BJ (cell line): Measurements from ENCODE around the gene PTPRE. TPM values are rescaled to one million over a fixed set of nuclear protein-coding genes. Genes with fewer than 3 reads are reported as not detected.

Experiments used
- CTCF ChIA-PET: fragments of 350-600 bp; formaldehyde crosslinking; extraction: SDS; loops from one replicate; lab custom pipeline; 2021; ENCODE audit warnings: antibody characterized with exemption, inconsistent platforms; lab: Yijun Ruan, JAX
- POLR2A ChIA-PET: fragments of 300-600 bp; sonication (Branson Sonifier 250); formaldehyde crosslinking; extraction: SDS; loops from one replicate; lab custom pipeline; 2021; ENCODE audit warnings: antibody characterized with exemption; lab: Charles Lee
- DNase-seq: peaks from one replicate; pipeline ENCODE4 v3.0.0-alpha.2; 2011; ENCODE audit warnings: low read depth
- H3K27me3 ChIP-seq: 2 replicates; pipeline ENCODE4 v1.6.0; 2011; ENCODE audit warnings: low read length; ENCODE audit not compliant: control insufficient read depth, insufficient read depth
- H3K36me3 ChIP-seq: 2 replicates; pipeline ENCODE4 v1.5.1; 2011; ENCODE audit warnings: low read length; ENCODE audit not compliant: control insufficient read depth, insufficient read depth
- H3K4me3 ChIP-seq: 2 replicates; pipeline ENCODE4 v1.5.1; 2011; ENCODE audit warnings: low read depth, mild to moderate bottlenecking, control low read depth, low read length
- polyA plus RNA-seq: library from polyadenylated mRNA; depleted of rRNA; stranded (reverse); fragments of >200 nt; gene quantifications from 2 replicates; pipeline ENCODE4 v1.2.3, GENCODE V29; 2011
- TF ChIP-seq, protein P1 (sequence below): IDR thresholded peaks from 2 replicates; pipeline ENCODE4 v1.5.1; 2011; ENCODE audit warnings: low read depth, mild to moderate bottlenecking, control low read depth, inconsistent platforms, low read length, moderate library complexity; ENCODE audit not compliant: insufficient read depth

PTPRE gene
- polyA plus RNA-seq, 1 experiment: 0.09 TPM

DNA sequence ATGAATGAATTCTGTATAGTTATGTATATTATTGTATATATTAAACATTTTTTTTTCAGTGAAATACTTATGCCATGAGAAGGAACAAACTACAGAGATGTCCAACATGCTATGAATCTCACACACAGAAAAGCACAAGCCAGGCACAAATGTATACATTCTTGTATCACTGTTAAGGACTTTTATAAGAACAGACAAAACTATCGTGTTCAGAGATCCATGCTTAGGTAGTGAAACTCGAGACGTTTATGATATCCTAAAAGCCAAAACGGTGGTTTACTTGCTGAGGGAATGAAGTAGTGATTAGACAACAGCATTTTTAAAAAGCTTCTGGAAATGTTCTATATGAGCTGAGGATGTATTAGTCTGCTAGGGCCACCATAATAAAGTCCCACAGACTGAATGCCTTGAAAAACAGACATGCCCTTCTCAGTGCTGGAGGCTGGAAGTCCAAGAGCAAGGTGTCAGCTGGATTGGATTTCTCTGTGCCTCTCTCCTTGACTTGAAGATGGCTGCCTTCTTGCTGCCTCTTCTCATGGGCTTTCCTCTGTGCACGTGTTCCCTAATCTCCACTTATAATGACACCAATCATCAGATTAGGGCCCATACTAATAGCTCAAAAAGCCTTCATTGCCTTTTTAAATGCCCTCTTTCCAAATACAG is 215.0 kb downstream of the PTPRE start:
- POLR2A ChIA-PET: no interaction called here
- Histone ChIP-seq H3K4me3 (no peak overlapping the region), H3K36me3 (no peaks in the 10 kb centered on the region), H3K27me3 (no peaks in the 10 kb centered on the region)
- TF ChIP-seq, protein P1, sequence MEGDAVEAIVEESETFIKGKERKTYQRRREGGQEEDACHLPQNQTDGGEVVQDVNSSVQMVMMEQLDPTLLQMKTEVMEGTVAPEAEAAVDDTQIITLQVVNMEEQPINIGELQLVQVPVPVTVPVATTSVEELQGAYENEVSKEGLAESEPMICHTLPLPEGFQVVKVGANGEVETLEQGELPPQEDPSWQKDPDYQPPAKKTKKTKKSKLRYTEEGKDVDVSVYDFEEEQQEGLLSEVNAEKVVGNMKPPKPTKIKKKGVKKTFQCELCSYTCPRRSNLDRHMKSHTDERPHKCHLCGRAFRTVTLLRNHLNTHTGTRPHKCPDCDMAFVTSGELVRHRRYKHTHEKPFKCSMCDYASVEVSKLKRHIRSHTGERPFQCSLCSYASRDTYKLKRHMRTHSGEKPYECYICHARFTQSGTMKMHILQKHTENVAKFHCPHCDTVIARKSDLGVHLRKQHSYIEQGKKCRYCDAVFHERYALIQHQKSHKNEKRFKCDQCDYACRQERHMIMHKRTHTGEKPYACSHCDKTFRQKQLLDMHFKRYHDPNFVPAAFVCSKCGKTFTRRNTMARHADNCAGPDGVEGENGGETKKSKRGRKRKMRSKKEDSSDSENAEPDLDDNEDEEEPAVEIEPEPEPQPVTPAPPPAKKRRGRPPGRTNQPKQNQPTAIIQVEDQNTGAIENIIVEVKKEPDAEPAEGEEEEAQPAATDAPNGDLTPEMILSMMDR: no peak
- CTCF ChIA-PET: no interaction called here
- DNase-seq: no peak

- ChIA-PET CTCF (interaction anchor here (1.3 to 2.1 kb wide), 3 partner anchors 12 to 54 kb away, joined by 4 to 9 read pairs (median 4); no protein-coding TSS in a partner anchor), POLR2A (no interaction called here)
- Histone ChIP-seq H3K4me3 (no peak overlapping the region), H3K27me3 (no peaks in the 10 kb centered on the region), H3K36me3 (no peaks in the 10 kb centered on the region)
- TF ChIP-seq, protein P1: no peak
- DNase-seq: no peak
These were observed 216.0 kb downstream of the PTPRE start for GRCh38 chr10:128122931-128123330.

- no peak overlapping the region for H3K4me3 ChIP-seq
- CTCF ChIA-PET: interaction anchor here (0.6 to 2.1 kb wide), 5 partner anchors 13 to 55 kb away, joined by 3 to 9 read pairs (median 4); no protein-coding TSS in a partner anchor
- no peak for DNase-seq
- no peaks in the 10 kb centered on the region for H3K36me3 ChIP-seq
- POLR2A ChIA-PET: no interaction called here
- TF ChIP-seq, protein P1: no peak
- no peaks in the 10 kb centered on the region for H3K27me3 ChIP-seq
These were observed 216.9 kb downstream of the PTPRE start for GRCh38 chr10:128123846-128124245.

DNA sequence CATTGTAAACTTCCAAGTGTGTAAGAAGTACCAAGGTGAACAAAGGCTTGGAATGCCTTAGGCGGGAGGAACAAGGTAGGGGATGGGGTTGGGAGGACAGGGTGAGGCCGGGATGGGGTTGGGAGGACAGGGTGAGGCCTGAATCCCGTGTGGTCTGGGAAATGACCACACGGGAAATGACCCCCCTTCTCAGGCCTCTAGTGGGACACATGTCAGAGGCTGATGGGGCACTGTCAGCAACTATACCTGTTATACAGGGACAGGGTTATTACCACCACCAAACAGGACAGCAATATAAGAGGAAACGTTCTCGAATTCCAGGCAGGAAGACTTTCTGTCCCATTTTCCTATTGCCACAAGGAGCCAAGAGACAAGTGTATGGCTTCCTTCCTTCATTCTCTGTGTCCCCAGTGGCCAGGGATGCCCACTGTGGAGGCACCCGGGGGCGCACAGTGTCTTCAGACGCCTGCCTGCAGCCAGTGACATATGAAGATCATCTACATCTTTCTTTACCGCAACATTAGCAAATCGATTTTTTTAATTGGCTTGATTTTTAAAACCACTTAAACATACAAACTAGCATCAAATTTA is 218.0 kb downstream of the PTPRE start:
- H3K27me3 ChIP-seq: no peaks in the 10 kb centered on the region
- no peak for DNase-seq
- POLR2A ChIA-PET: no interaction called here
- no peaks in the 10 kb centered on the region for H3K36me3 ChIP-seq
- H3K4me3 ChIP-seq: peak overlapping the region; percentile 83
- TF ChIP-seq, protein P1: no peak
- CTCF ChIA-PET: interaction anchor here (2.1 kb wide), 1 partner anchor 56 kb away, joined by 9 read pairs; no protein-coding TSS in a partner anchor

DNA sequence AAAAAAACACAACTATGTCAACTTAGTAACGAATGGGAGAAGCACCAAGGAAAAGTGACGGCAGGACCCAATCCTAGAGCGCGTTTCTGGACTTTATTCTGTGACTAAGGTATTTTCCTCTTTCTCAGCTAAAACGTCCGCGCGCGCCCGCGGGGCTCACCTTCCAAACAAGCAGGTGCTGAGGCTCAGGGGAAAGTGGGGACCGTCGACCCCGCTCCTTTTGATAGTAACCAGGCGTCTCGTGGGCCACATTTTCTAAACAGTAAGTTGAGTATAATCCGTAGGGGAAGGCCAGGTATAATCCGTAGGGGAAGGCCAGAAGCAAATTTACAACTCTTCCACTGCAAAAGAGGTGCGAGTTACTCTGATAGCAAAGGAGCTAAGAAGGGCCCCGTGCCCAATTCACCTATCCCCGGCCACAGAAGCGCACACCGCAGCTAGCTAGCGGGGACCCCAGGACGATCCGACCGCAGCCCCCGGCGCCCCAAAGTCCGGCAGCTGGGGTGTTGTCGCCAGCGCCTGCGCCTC is 218.6 kb downstream of the PTPRE start:
- no peaks in the 10 kb centered on the region for H3K27me3 ChIP-seq
- no peak for DNase-seq
- TF ChIP-seq, protein P1: no peak
- POLR2A ChIA-PET: no interaction called here
- peak overlapping the region; percentile 83 for H3K4me3 ChIP-seq
- CTCF ChIA-PET: interaction anchor here (1.0 kb wide), 1 partner anchor 22 kb away, joined by 3 read pairs; no protein-coding TSS in a partner anchor
- H3K36me3 ChIP-seq: no peaks in the 10 kb centered on the region
